ENCODE data around the gene ARG2.

ARG2 gene

DNA sequence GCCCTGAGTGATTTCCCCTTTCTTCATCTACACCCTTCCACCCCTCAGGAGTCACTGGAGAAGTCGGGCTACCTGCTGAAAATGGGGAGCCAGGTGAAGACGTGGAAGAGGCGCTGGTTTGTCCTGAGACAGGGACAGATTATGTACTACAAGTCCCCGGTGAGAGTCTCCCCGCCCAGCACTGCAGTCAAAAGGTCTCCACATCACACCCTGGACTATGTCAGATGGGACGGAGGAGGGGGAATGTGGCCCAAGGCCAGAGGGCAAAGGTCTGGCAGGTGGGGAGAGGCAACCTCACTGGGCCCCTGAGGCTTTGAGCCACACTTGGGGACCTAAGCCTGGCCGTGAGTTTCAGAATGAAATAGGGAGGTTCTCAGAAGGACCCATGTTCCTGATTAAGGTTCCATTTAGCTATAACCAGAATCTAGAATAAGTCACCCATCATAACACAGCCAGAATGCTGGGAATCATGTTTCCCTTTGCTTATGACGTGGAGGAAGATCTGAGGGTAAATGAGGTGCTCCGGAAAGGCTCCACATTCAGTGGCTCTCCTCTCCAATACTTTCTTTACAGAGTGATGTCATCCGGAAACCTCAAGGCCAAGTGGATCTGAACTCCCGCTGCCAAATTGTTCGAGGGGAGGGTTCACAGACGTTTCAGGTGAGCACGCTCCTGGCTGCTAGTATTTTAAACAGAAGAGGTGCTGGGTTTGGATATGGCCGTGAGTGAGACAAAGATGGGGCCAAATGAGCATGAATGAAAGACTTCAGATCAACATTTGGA lies 46.3 kb upstream of the ARG2 start:
- no peak for TF ChIP-seq CTCF (IDR thresholded peaks at IDR 0.05)
- H3K27ac ChIP-seq = no peak overlapping the region
- H3K4me1 ChIP-seq = no peaks in the 10 kb centered on the region
- no peak overlapping the region for H3K4me3 ChIP-seq
- peaks cover 0 to 6% (median 0%) of the 10 kb centered on the region in 3 donors for H3K36me3 ChIP-seq
- no peaks in the 10 kb centered on the region for H3K9me3 ChIP-seq
- DNase-seq = peak in 1 of 2 donors; percentile 59
- intact Hi-C loops (cut with DNase I; ENCODE audit: low total_unique reads) = loop anchor here (5.0 kb wide), 1 partner anchor 146 kb away; no protein-coding TSS in a partner anchor
- H3K27me3 ChIP-seq = peaks cover 0 to 3% of the 10 kb centered on the region in 2 donors

DNA sequence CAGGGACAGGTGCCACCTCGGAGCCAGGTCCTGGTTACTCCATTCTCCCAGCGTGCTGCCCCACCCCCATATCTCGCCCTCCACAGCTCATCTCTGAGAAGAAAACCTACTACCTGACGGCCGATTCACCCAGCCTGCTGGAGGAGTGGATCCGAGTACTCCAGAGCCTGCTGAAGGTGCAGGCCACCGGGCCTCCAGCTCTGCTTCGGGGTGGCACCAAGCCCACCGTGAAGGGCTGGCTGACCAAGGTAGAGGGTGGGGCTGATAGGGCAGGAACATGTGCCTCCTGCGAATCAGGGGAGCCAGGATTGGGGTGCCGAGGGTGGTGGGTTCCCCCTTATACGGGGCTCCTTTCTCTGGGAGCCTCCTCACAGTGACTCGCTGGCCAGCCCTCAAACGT lies 45.6 kb upstream of the ARG2 start:
- no peak for TF ChIP-seq CTCF (IDR thresholded peaks at IDR 0.05)
- no peak overlapping the region for H3K4me3 ChIP-seq
- no peaks in the 10 kb centered on the region for H3K4me1 ChIP-seq
- peaks cover 0 to 6% (median 0%) of the 10 kb centered on the region in 3 donors for H3K36me3 ChIP-seq
- no peaks in the 10 kb centered on the region for H3K9me3 ChIP-seq
- H3K27me3 ChIP-seq = peaks cover 0 to 3% of the 10 kb centered on the region in 2 donors
- intact Hi-C loops (cut with DNase I; ENCODE audit: low total_unique reads) = loop anchor here (5.0 kb wide), 1 partner anchor 147 kb away; no protein-coding TSS in a partner anchor
- no peak overlapping the region for H3K27ac ChIP-seq
- DNase-seq = peak in 1 of 2 donors; percentile 60

DNA sequence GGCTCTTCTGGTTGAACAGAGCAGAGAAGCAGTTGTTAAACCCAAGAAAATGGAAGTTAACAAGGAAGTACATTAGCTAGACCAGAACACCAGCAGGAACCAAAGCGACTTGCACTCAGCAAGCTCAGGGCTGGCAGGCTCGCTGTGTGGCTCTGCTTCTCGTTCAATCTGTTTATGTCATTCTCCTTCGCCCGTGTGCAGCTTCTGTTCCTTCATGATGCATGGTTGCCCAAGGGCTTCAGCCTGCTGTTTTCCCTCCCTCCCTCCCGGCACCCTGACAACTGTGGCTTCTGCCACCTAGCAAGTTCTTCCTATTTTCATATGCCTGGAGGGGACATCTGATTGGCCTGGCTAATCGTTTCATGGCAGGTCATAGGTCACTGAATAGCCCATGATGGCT lies 44.9 kb upstream of the ARG2 start:
- Histone ChIP-seq H3K9me3 (no peaks in the 10 kb centered on the region), H3K4me3 (no peak overlapping the region), H3K27ac (no peak overlapping the region), H3K4me1 (no peaks in the 10 kb centered on the region), H3K36me3 (peaks cover 0 to 6% (median 0%) of the 10 kb centered on the region in 3 donors), H3K27me3 (peaks cover 0 to 3% of the 10 kb centered on the region in 2 donors)
- peak in 1 of 2 donors; percentile 21 for DNase-seq
- TF ChIP-seq CTCF (IDR thresholded peaks at IDR 0.05) = no peak
- intact Hi-C loops (cut with DNase I; ENCODE audit: low total_unique reads) = loop anchor here (5.0 kb wide), 1 partner anchor 148 kb away; no protein-coding TSS in a partner anchor

DNA sequence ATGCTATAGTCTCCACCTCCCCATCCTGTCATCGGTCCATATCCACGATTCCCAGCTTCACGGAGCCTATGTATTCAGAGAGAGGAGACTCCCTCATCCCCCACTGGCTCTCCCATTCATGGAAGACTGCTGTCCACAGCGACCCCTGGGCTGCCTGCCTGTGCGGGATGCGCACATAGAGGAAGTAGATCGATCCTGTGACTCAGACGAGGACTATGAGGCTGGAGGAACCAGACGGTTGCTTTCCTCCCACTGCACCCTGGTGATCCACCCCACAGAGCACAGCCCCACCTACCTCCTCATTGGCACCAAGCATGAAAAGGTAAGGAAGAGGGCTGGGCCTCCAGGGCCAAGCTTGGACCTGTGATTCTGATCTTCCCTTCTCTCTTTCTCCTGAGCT lies 44.0 kb upstream of the ARG2 start:
- peak in 1 of 2 donors; percentile 45 for DNase-seq
- no peak overlapping the region for H3K27ac ChIP-seq
- intact Hi-C loops (cut with DNase I; ENCODE audit: low total_unique reads) = no loop called here
- H3K4me1 ChIP-seq = no peaks in the 10 kb centered on the region
- no peak for TF ChIP-seq CTCF (IDR thresholded peaks at IDR 0.05)
- no peak overlapping the region for H3K4me3 ChIP-seq
- H3K36me3 ChIP-seq = peaks cover 0 to 8% (median 0%) of the 10 kb centered on the region in 3 donors
- H3K27me3 ChIP-seq = peaks cover 0 to 3% of the 10 kb centered on the region in 2 donors
- no peaks in the 10 kb centered on the region for H3K9me3 ChIP-seq

GRCh38 chr14:67576216-67576955 lies 43.3 kb upstream of the ARG2 start:
- TF ChIP-seq CTCF (IDR thresholded peaks at IDR 0.05) = no peak
- intact Hi-C loops (cut with DNase I; ENCODE audit: low total_unique reads) = no loop called here
- H3K27me3 ChIP-seq = peaks cover 0 to 3% of the 10 kb centered on the region in 2 donors
- DNase-seq = peak in 1 of 2 donors; percentile 41
- H3K27ac ChIP-seq = no peak overlapping the region
- H3K36me3 ChIP-seq = peaks cover 0 to 14% (median 0%) of the 10 kb centered on the region in 3 donors
- no peaks in the 10 kb centered on the region for H3K4me1 ChIP-seq
- H3K9me3 ChIP-seq = no peaks in the 10 kb centered on the region
- H3K4me3 ChIP-seq = no peak overlapping the region
